BJ (cell line): ENCODE results near the gene SUZ12. TPM values are rescaled to one million over a fixed set of nuclear protein-coding genes. Genes with fewer than 3 reads are reported as not detected.
A peak's percentile ranks its signal among the peaks of the same experiment; 100 is the strongest.
"Not testable (repeated sequence)": the region's sequence is repeated elsewhere in the genome, so short reads cannot be mapped to it uniquely, and the experiment has no call there.

Experiments used
- CTCF ChIA-PET: fragments of 350-600 bp; formaldehyde crosslinking; extraction: SDS; loops from one replicate; lab custom pipeline; 2021; ENCODE audit warnings: antibody characterized with exemption, inconsistent platforms; lab: Yijun Ruan, JAX
- POLR2A ChIA-PET: fragments of 300-600 bp; sonication (Branson Sonifier 250); formaldehyde crosslinking; extraction: SDS; loops from one replicate; lab custom pipeline; 2021; ENCODE audit warnings: antibody characterized with exemption; lab: Charles Lee
- DNase-seq: peaks from one replicate; pipeline ENCODE4 v3.0.0-alpha.2; 2011; ENCODE audit warnings: low read depth
- H3K27me3 ChIP-seq: 2 replicates; pipeline ENCODE4 v1.6.0; 2011; ENCODE audit warnings: low read length; ENCODE audit not compliant: control insufficient read depth, insufficient read depth
- H3K36me3 ChIP-seq: 2 replicates; pipeline ENCODE4 v1.5.1; 2011; ENCODE audit warnings: low read length; ENCODE audit not compliant: control insufficient read depth, insufficient read depth
- H3K4me3 ChIP-seq: 2 replicates; pipeline ENCODE4 v1.5.1; 2011; ENCODE audit warnings: low read depth, mild to moderate bottlenecking, control low read depth, low read length
- polyA plus RNA-seq: library from polyadenylated mRNA; depleted of rRNA; stranded (reverse); fragments of >200 nt; gene quantifications from 2 replicates; pipeline ENCODE4 v1.2.3, GENCODE V29; 2011
- TF ChIP-seq, protein P1 (sequence below): IDR thresholded peaks from 2 replicates; pipeline ENCODE4 v1.5.1; 2011; ENCODE audit warnings: low read depth, mild to moderate bottlenecking, control low read depth, inconsistent platforms, low read length, moderate library complexity; ENCODE audit not compliant: insufficient read depth

SUZ12 gene
- polyA plus RNA-seq, 1 experiment, result 4.7 TPM

GRCh38 chr17:31907342-31907962, 29.4 kb upstream of the SUZ12 start:
- ChIA-PET CTCF (interaction anchor here (0.7 to 1.2 kb wide), 3 partner anchors 11 to 470 kb away, joined by 3 to 4 read pairs (median 4); no protein-coding TSS in a partner anchor), POLR2A (no interaction called here)
- Histone ChIP-seq H3K4me3 (no peak overlapping the region), H3K36me3 (no peaks in the 10 kb centered on the region), H3K27me3 (no peaks in the 10 kb centered on the region; the same call in 1 of the 2 replicates)
- no peak for DNase-seq
- TF ChIP-seq, protein P1, sequence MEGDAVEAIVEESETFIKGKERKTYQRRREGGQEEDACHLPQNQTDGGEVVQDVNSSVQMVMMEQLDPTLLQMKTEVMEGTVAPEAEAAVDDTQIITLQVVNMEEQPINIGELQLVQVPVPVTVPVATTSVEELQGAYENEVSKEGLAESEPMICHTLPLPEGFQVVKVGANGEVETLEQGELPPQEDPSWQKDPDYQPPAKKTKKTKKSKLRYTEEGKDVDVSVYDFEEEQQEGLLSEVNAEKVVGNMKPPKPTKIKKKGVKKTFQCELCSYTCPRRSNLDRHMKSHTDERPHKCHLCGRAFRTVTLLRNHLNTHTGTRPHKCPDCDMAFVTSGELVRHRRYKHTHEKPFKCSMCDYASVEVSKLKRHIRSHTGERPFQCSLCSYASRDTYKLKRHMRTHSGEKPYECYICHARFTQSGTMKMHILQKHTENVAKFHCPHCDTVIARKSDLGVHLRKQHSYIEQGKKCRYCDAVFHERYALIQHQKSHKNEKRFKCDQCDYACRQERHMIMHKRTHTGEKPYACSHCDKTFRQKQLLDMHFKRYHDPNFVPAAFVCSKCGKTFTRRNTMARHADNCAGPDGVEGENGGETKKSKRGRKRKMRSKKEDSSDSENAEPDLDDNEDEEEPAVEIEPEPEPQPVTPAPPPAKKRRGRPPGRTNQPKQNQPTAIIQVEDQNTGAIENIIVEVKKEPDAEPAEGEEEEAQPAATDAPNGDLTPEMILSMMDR, result no peak

GRCh38 chr17:31908386-31908785, 28.4 kb upstream of the SUZ12 start:
- Histone ChIP-seq H3K4me3 (no peak overlapping the region), H3K36me3 (no peaks in the 10 kb centered on the region), H3K27me3 (no peaks in the 10 kb centered on the region; the same call in 1 of the 2 replicates)
- ChIA-PET POLR2A (no interaction called here), CTCF (interaction anchor here (0.7 kb wide), 1 partner anchor 381 kb away, joined by 4 read pairs; no protein-coding TSS in a partner anchor)
- no peak for DNase-seq
- TF ChIP-seq, protein P1, result no peak

DNA sequence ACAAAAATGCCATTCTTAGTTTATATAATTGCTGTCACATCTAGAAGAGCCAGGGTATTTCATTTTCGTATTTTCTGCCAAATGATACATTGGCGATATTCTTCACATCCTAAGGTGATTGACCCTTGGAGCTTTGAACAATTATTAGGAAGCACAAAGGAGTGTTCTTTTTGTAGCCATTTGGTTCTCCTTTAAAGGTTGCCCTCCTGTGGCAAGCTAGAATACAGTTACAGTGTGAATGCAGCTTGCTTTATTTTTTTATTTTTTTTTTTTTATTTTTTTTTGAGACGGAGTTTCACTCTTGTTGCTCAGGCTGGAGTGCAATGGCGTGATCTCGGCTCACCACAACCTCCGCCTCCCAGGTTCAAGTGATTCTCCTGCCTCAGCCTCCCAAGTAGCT, 24.1 kb upstream of the SUZ12 start:
- CTCF ChIA-PET, result interaction anchor here (1.0 to 3.4 kb wide), 6 partner anchors 10 to 475 kb away, joined by 3 to 19 read pairs (median 3); partner anchors contain the start of genes COPRS and UTP6
- POLR2A ChIA-PET, H3K36me3 ChIP-seq, H3K4me3 ChIP-seq, H3K27me3 ChIP-seq, DNase-seq: not testable (repeated sequence)
- TF ChIP-seq, protein P1, result peak; percentile 40

DNA sequence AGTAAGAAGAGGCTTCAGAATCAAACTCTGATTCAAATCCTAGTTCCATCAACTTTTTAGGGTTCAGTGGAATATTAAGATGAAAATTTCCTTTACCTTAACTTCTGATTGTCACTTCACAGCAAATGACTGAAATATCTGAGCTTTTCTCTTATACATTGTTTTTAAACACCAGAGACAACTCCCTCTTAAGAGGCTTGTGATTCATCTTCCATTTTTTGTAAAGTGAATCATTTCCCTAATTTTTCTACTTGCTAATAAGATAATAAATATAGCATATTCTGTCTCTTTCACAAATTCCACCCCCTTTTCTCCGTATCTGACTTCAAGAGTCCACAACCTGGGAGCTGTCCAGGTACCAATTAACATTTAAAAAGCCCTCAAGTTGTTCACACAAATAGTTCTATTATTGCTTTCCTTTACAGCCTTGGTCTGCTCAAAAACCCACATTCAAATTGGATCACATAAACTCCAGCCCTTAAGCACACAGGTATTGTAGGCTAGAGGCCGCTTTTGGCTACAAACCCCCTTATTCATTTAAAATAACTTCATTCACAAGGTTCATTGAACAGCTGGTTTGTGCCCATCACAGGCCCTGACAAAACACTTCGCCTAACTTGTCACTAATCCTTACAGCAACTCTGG, 21.2 kb upstream of the SUZ12 start:
- H3K36me3 ChIP-seq, result no peaks in the 10 kb centered on the region
- no peak overlapping the region for H3K4me3 ChIP-seq
- CTCF ChIA-PET, result interaction anchor here (0.5 to 1.2 kb wide), 3 partner anchors 8 to 441 kb away, joined by 3 to 4 read pairs (median 4); no protein-coding TSS in a partner anchor
- DNase-seq, result no peak
- TF ChIP-seq, protein P1, result no peak
- H3K27me3 ChIP-seq, result no peaks in the 10 kb centered on the region
- POLR2A ChIA-PET, result interaction anchor here (0.7 kb wide), 1 partner anchor 547 kb away, joined by 3 read pairs; no protein-coding TSS in a partner anchor

DNA sequence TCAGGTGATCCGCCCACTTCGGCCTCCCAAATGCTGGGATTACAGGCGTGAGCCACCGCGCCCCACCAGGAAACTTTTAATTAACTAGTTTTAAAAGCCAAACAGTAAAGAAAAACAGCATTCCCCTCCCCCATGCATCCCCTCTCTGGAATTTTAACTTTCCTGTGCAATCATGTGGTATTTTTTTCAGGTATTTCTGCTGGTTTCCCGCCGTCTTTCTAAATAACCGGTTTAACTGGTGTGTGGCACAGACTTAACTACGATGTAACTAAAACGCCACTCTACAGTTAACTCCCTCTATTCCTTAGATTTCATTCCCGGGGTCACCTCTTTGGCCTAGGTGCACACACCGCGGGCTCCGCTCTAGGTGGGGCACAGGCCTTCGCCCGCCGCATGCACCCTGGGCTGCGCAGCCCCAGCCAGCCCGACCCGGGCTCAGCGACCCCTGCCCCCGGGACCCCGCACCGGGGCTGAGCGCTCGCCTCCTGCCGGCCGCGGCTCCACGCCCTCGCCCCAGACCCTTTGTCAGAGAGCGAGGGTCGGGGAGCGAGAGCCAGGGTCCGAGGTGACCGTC, 20.2 kb upstream of the SUZ12 start:
- no peak for DNase-seq
- TF ChIP-seq, protein P1, result no peak
- no peak overlapping the region for H3K4me3 ChIP-seq
- H3K36me3 ChIP-seq, result no peaks in the 10 kb centered on the region
- no peaks in the 10 kb centered on the region for H3K27me3 ChIP-seq
- ChIA-PET POLR2A (interaction anchor here (0.6 kb wide), 1 partner anchor 1029 kb away, joined by 3 read pairs; no protein-coding TSS in a partner anchor), CTCF (no interaction called here)
